ENCODE data around the gene TLR3.

DNA sequence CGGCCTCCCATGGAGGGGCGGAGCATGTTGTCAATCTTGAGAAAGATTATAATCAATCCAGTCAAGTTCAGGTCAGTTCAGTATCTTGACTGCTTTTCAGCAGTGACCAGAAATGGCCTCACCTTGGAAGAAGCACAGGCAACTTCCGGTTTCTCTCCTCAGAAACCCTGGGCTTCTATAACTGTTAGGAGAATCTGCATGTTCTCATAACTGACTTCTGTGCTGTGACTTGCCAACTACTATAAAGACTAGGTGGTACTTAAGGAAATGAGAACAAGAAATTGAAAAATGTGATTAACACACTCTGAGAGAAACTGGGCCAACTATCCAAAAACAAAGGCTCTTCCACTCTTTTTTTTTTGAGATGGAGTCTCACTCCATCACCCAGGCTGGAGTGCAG is 35.9 kb upstream of the TLR3 start:
- TF ChIP-seq, protein P1, sequence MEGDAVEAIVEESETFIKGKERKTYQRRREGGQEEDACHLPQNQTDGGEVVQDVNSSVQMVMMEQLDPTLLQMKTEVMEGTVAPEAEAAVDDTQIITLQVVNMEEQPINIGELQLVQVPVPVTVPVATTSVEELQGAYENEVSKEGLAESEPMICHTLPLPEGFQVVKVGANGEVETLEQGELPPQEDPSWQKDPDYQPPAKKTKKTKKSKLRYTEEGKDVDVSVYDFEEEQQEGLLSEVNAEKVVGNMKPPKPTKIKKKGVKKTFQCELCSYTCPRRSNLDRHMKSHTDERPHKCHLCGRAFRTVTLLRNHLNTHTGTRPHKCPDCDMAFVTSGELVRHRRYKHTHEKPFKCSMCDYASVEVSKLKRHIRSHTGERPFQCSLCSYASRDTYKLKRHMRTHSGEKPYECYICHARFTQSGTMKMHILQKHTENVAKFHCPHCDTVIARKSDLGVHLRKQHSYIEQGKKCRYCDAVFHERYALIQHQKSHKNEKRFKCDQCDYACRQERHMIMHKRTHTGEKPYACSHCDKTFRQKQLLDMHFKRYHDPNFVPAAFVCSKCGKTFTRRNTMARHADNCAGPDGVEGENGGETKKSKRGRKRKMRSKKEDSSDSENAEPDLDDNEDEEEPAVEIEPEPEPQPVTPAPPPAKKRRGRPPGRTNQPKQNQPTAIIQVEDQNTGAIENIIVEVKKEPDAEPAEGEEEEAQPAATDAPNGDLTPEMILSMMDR (conservative IDR thresholded peaks at IDR 0.05; ENCODE audit: low read depth, low read length) = no peak
- no peak for TF ChIP-seq EZH2 (IDR thresholded peaks at IDR 0.05; ENCODE audit: borderline replicate concordance, low read depth, low read length, poor library complexity, severe bottlenecking)

All from A673 (cell line).